ENCODE data around the gene CPT1B. TPM values are rescaled to one million over a fixed set of nuclear protein-coding genes. Genes with fewer than 3 reads are reported as not detected.
A peak's percentile ranks its signal among the peaks of the same experiment; 100 is the strongest.

CPT1B gene
- total RNA-seq: 32.2 and 33.5 TPM in 2 replicates

DNA sequence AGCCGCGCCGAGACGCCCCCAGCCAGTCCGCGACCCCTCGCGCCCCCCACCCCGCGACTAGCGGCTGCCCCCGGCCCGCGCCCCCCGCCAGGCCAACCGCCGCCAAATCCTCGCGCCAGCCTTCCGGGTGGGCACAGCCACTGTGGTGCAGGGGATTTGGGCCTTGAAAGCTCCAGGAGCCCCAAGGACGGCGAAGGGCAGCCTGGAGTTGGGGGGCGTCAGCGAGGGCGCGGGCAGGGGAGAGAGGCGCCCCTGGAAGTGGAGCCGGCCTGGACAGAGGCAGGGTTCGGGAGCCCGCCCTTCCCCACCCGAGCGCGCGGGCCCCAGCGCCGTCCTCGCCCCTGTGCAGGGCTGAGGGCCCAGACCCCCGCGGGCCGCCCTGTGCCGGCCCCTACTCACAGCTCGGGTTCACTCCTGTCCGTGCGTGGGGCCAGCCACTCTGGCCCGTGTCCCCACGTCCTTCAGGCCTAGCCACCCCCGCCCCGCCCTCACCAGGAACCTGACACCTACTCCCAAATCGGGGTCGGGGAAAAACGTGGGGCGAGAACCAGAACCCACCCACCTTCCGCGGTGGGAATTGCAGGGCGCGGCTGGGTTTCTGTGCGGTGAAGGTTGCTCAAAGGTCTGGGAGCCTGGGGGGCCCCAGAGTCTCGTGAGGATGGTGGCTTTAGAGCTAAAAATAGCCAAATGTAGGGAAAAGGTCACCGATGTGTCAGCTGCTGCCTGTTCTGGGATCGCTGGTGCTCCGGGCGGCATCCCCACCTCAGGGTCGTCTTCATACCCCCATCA lies at the start of gene CPT1B:
Gene CPT1B, minus strand, starts transcription at position 441 of the 789 bp plus-strand sequence. CDS start 512 bp downstream, outside the sequence.
- intact Hi-C loops (cut with micrococcal nuclease): no loop called here
- Mint-ChIP-seq H3K27me3 (no peaks in the 10 kb centered on the region), H3K4me3 (no peak within 1 kb of the TSS), H3K27ac (no peak within 1 kb of the TSS), H3K36me3 (ENCODE audit: low read depth) (peaks cover 16% of the 10 kb centered on the region), H3K4me1 (peaks cover 21% of the 10 kb centered on the region), H3K9me3 (no peaks in the 10 kb centered on the region)
- TF ChIP-seq, protein P1, sequence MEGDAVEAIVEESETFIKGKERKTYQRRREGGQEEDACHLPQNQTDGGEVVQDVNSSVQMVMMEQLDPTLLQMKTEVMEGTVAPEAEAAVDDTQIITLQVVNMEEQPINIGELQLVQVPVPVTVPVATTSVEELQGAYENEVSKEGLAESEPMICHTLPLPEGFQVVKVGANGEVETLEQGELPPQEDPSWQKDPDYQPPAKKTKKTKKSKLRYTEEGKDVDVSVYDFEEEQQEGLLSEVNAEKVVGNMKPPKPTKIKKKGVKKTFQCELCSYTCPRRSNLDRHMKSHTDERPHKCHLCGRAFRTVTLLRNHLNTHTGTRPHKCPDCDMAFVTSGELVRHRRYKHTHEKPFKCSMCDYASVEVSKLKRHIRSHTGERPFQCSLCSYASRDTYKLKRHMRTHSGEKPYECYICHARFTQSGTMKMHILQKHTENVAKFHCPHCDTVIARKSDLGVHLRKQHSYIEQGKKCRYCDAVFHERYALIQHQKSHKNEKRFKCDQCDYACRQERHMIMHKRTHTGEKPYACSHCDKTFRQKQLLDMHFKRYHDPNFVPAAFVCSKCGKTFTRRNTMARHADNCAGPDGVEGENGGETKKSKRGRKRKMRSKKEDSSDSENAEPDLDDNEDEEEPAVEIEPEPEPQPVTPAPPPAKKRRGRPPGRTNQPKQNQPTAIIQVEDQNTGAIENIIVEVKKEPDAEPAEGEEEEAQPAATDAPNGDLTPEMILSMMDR (IDR thresholded peaks at IDR 0.05): no peak
- ATAC-seq (ENCODE audit: low read depth): no peak
- CTCF ChIA-PET: interaction anchor here (1.5 kb wide), 1 partner anchor 52 kb away, joined by 4 read pairs; the partner anchor contains the start of gene SCO2
- POLR2A ChIA-PET: interaction anchor here (0.6 to 2.2 kb wide), 5 partner anchors 15 to 78 kb away, joined by 3 to 10 read pairs (median 3); partner anchors contain the start of gene SYCE3
- no peak for DNase-seq

DNA sequence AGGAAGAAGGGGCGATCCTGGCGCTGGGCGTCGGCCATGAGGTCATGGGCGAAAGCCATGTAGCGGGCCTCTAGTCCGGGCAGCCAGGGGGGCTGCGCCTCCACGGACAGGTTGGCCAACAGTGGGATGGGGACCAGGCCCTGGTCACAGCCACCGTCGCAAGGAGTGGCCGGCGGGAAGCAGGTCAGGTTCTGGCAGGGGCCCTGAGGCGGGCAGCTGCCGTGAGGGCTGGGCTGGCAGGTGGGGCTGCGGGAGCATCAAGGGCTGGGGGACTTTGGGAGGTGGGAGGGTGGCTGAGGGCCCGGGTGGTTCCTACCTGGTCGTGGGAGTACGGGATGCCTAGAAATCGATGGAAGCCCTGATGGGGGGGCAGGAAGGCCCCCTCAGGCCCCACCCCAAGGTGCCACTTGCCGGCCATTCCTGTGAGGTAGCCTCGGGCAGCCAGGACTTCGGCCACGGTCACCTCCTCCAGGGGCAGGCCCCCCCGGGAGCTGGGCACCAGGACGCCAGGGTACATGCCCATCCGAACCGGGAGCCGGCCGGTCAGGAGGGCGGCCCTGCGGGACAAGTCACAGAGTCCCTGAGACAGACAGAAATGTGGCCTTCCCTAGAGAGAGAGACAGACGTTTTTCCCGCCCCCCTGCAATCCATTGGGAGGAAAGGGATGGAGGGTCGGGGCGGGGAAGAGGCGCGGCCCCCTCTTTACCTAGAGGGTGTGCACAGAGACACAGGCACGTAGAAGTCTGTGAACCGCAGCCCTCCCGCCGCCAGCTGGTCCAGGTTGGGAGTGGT lies 48.8 kb upstream of the CPT1B start:
- Mint-ChIP-seq H3K4me1 (peaks cover 23% of the 10 kb centered on the region), H3K4me3 (peak overlapping the region; percentile 85), H3K27me3 (no peaks in the 10 kb centered on the region), H3K36me3 (ENCODE audit: low read depth) (peaks cover 10% of the 10 kb centered on the region), H3K27ac (peak overlapping the region; percentile 41), H3K9me3 (no peaks in the 10 kb centered on the region)
- ATAC-seq (ENCODE audit: low read depth): no peak
- TF ChIP-seq, protein P1 (IDR thresholded peaks at IDR 0.05): no peak
- ChIA-PET CTCF (interaction anchor here (0.8 to 1.2 kb wide), 2 partner anchors 14 to 15 kb away, joined by 3 read pairs; no protein-coding TSS in a partner anchor), POLR2A (interaction anchor here (0.6 to 1.5 kb wide), 2 partner anchors 97 to 454 kb away, joined by 3 to 5 read pairs; partner anchors contain the start of gene TYMP)
- intact Hi-C loops (cut with micrococcal nuclease): no loop called here
- no peak for DNase-seq

GRCh38 chr22:50626314-50626849 lies 48.2 kb upstream of the CPT1B start:
- H3K4me1 Mint-ChIP-seq: peaks cover 29% of the 10 kb centered on the region
- peak overlapping the region; percentile 41 for H3K27ac Mint-ChIP-seq
- DNase-seq (no peak), ATAC-seq (ENCODE audit: low read depth) (no peak)
- ChIA-PET CTCF (no interaction called here), POLR2A (no interaction called here)
- H3K27me3 Mint-ChIP-seq: no peaks in the 10 kb centered on the region
- peaks cover 10% of the 10 kb centered on the region for H3K36me3 Mint-ChIP-seq (ENCODE audit: low read depth)
- TF ChIP-seq, protein P1 (IDR thresholded peaks at IDR 0.05): no peak
- intact Hi-C loops (cut with micrococcal nuclease): no loop called here
- peak overlapping the region; percentile 67 for H3K4me3 Mint-ChIP-seq
- H3K9me3 Mint-ChIP-seq: no peaks in the 10 kb centered on the region

- H3K4me1 Mint-ChIP-seq: peaks cover 36% of the 10 kb centered on the region
- CTCF ChIA-PET: no interaction called here
Measured at GRCh38 chr22:50625568-50626313, 47.5 kb upstream of the CPT1B start.

More at GRCh38 chr22:50625568-50626313, 47.5 kb upstream of the CPT1B start:
- DNase-seq: no peak
- H3K27me3 Mint-ChIP-seq: no peaks in the 10 kb centered on the region
- no peak for ATAC-seq (ENCODE audit: low read depth)
- H3K4me3 Mint-ChIP-seq: no peak overlapping the region
- intact Hi-C loops (cut with micrococcal nuclease): no loop called here
- TF ChIP-seq, protein P1 (IDR thresholded peaks at IDR 0.05): no peak
- no peak overlapping the region for H3K27ac Mint-ChIP-seq
- H3K9me3 Mint-ChIP-seq: no peaks in the 10 kb centered on the region
- POLR2A ChIA-PET: interaction anchor here (0.5 to 0.7 kb wide), 2 partner anchors 98 to 854 kb away, joined by 3 to 4 read pairs; no protein-coding TSS in a partner anchor
- H3K36me3 Mint-ChIP-seq (ENCODE audit: low read depth): peaks cover 10% of the 10 kb centered on the region

Measured in activated B cell treated with CpG ODN at 0.5 μM for 24 hours (primary cell).